ENCODE data around the gene USP14.
"Not testable (repeated sequence)": the region's sequence is repeated elsewhere in the genome, so short reads cannot be mapped to it uniquely, and the experiment has no call there.

The USP14 gene

DNA sequence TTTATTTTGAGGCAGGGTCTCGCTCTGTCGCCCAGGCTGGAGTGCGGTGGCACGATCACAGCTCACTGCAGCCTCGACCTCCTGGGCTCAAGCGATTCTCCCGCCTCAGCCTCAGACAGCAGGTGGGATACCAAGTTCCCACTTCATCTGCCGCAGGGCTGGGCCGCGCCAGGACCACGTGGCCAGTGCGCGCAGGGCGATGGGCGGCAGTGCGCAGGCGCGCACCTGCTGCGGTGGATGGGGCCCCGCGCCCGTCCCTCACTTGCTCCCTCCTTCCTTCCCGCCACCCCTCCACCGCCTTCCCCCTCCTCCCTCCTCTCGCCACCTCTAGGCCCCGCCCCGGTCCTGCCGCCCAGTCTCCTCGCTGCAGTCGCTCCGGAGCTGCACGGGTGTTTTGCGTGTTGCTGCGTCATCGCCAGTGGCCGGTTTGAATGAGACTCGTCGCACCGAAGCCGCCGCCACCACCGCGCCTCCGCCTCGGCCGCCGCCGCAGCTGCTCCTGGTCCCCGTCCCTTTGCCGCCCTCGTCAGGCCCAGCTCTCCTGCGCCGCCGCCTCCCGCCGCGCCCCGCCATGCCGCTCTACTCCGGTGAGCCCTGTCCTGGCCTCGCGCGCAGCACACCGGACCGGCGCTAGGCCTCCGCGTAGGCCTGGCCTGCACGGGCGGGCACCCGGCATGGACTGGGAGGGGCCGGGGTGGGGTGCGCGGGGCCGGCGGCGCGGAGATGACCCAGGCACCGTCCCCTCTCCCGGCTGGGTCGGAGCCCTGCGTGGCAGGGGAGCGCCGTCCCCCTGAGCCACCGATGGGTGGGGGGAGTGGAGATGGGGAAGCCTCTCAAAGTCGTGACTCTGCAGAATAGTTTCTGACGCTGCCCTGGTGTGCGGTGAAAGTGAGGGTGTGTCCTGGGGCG is at the start of gene USP14:
USP14 (plus strand) TSS at position 430 of the 909 bp plus-strand sequence; CDS start at position 572, 142 bp downstream.
- DNase-seq = peak; percentile 95

DNA sequence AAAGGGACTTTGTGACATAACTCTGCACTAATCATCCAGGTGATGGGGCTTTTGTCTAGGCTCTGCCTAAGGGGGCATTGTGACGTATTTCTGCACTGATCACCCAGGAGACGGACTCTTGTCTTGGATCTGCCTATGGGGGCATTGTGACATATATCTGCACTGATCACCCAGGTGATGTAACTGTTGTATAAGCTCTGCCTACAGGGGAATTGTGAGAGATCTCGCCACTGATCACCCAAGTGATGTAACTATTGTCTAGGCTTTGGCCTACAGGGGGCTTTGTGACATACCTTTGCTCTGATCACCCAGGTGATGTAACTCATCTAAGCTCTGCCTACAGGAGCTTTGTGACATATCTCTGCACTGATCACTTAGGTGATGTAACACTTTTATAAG is 49.7 kb upstream of the USP14 start:
- not testable (repeated sequence) for DNase-seq

DNA sequence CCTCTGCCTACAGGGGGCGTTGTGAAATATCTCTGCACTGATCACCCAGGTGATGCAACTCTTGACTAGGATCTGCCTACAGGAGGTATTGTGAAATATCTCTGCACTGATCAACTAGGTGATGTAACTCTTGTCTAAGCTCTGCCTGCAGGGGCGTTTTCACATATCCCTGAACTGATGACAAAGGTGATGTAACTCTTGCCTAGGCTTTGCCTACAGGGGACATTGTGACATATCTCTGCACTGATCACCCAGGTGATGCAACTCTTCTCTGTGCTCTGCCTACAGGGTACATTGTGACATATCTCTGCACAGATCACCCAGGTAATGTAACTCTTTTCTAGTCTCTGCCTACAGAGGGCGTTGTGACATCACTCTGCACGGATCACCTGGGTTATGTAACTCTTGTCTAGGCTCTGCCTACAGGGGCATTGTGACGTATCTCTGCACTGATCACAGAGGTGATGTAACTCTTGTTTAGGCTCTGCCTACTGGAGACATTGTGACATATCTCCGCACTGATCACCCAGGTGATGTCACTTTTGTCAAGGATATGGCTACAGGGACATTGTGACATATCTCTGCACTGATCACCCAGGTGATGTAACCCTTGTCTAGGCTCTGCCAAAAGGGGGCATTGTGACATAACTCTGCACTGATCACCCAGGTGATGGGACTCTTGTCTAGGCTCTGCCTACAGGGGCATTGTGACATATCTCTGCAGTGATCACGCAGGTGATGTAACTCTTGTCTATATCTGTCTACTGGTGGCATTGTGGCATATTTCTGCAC is 49.0 kb upstream of the USP14 start:
- DNase-seq = not testable (repeated sequence)

DNA sequence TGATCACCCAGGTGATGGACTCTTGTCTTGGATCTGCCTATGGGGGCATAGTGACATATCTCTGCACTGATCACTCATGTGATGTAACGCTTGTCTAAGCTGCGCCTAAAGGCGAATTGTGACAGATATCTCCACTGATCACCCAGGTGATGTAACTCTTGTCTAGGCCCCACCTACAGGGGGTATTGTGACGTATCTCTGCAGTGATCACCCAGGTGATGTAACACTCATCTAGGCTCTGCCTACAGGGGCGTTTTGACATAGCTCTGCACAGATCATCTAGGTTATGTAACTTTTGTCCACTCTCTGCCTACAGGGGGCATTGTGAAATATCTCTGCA is 48.5 kb upstream of the USP14 start:
- not testable (repeated sequence) for DNase-seq

DNA sequence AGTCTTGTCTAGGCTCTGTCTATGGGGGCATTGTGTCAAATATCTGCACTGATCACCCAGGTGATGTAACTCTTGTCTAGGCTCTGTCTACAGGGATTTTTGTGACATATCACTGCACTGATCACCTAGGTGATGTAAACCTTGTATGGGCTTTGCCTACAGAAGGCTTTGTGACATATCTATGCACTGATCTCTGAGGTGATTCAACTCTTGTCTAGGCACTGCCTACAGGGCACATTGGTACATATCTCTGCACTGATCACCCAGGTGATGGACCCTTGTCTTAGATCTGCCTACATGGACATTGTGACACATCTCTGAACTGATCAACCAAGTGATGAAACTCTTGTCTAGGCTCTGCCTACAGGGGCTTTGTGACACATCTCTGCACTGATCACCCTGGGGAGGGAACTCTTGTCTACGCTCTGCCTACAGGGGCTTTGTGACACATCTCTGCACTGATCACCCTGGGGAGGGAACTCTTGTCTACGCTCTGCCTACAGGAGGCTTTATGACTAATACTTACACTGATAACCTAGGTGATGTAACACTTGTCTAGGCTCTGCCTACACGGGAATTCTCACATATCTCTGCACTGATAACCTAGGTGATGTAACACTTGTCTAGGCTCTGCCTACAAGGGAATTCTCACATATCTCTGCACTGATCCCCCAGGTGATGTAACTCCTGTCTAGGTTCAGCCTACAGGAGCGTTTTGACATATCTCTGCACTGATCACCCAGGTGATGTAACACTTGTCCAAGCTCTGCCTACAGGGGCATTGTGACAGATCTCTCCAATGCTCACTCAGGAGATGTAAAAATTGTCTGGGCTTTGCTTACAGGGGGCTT is 47.8 kb upstream of the USP14 start:
- not testable (repeated sequence) for DNase-seq

DNA sequence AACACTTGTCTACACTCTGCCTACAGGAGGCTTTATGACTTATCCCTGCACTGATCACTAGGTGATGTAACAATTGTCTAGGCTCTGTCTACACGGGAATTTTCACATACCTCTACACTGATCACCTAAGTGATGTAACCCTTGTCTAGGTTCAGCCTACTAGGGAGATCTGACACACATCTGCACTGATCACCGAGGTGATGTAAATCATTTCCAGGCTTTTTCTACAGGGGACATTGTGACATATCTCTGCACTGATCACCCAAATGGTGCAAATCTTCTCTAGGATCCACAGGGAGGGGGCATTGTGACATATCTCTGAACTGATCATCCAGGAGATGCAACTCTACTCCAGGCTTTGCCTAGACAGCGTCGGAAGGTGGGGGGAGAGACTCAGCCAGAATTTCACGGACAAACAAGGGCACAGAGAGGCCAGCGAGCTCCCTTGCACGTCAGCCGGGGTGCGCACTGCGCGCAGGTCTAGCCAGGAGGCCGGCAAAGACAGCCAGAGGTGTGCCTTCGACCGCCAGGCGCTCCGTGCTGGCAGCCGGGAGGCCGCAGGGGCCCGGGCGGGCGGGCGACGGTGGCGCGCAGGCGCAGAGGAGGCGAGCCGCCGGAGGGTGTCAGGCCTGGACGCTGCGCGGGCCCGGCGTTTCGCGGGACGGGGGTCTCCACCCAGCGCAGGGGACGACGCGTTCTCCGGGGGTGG is 46.9 kb upstream of the USP14 start:
- no peak for DNase-seq

DNA sequence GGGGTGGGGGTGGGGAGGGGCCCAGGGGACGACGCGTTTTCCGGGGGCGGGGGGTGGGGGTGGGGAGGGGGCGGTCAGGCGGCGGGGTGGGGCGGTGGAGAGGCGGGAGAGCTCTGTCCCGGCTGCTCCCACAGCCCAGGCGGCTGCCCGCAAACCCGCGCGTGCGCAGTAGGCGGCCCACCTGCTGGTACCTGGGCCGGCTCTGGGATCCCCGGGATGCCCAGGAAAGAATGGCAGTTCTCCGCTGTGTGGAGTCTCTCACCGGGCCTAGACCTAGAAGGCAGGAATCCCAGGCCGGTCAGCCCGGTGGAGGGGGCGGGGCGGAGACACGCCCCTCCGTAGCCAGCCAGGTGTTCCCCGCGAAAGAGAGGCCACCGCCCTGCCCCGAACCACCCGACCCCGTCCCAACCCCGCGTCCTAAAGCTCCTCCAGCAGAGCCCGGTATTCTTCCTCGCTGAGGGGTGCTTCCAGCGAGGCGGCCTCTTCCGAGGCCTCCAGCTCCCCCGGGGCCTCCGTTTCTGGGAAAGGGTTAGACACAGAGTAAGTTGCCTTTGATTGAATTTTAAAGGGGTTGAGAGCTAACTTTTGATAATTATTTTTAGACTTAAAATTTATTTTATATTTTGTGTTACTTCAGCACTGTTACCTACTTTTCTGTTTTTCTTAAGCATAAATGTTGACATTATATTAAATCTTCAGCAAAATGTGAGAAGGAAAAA is 46.2 kb upstream of the USP14 start:
- DNase-seq = not testable (repeated sequence)

DNA sequence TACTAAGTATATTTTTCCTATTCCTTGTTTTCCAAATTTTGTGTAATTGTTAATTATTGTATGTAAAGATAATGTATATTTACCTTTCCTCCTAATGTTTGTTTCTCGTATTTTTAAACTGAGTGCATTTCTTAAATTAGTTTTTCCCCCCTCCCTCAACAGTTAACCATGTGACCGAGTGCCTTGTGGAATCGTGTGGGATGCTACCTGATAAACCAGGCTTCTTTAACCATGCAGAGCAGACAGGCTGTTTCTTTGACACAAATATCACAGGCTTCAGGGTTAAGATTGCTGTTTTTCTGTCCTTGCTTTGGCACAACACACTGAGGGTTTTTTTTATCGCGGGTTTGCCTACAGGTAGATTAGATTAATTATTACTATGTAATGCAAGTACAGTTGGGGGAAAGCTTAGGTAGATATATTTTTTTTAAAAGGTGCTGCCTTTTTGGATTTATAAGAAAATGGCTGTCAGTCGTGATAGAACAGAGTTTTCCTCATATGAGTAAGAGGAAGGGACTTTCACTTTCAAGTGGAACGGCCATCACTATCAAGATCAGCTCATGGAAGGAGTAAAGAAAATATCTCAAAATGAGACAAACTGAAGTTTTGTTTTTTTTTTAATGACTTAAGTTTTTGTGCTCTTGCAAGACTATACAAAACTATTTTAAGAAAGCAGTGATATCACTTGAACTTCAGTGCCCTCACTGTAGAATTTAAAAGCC is 37.7 kb upstream of the USP14 start:
- not testable (repeated sequence) for DNase-seq

DNA sequence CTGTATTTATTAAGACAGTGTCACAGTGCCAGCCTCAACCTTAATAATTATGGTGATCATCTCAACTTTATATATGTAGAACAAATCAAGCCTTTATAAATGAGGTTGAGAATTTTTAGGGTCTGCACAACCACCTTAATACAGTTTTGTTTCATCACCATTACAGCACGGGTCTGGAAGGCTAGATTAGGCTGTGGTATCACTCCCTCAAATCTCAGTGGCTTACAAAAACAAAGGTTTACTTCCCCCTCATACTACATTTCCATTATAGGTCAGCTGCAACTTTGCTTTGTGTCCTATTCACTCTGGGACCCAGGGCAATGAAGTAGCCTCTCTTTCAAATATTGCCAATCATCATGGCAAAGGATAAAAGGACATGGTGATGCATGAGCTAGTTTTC is 23.3 kb upstream of the USP14 start:
- DNase-seq = no peak

DNA sequence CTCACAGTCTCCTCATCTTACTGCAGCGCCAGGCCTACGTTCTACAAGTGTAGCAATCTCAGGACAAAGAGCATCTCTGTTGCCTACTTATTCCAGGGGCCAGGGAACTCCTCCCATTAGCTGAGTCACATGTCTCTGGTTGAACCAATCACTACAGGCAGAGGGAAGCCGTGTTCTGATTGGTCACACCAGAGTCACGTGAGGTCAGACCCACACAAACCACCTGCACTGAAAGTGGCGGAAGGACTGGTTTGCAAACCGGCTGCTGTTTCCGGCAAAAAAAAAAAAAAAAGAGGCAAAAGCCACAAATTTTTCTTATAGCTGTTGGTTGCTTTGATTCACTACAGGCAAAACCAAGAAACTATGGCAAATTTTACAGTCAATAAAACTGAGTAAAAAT is 21.9 kb upstream of the USP14 start:
- no peak for DNase-seq

DNA sequence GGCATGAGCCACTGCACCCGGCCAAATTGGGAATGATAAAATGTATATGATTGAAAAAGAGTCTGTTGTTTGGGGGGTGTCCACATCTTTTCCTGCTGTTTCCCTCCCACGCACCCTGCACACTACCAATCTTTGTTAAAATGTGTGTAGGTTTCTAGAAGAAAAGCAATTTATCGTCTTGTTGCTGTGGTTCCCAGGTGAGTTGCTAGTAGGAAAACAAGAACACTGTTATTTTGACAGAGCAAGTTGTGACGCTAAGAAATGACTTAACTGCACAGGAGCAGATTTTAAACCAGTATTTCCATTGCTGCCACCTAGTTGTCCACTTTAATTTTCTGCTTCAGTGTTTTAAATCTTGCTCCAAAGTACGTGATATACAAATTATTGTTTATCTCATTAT is 21.0 kb upstream of the USP14 start:
- DNase-seq = no peak

DNA sequence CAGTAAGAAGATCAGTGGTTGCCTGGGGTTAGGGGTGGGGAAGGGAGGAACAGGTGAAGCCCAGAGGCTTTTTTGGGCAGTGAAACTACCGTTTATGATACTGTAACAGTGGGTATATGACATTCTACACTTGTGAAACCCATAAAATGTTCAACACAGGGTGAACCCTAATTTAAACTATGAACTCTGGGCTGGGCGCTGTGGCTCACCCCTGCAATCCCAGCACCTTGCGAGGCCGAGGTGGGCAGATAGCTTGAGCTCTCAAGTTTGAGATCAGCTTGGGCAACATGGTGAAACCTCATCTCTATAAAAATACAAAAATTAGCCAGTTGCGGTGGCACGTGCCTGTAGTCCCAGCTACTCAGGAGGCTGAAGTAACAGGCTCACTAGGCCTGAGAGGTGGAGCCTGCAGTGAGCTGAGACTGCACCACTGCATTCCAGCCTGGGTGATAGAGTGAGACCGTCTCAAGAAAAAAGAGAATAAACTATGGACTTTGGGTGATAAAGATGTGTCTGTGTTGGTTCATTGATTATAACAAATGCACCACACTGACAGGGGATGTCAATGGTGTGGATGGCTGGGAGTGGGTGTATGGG is 17.6 kb upstream of the USP14 start:
- DNase-seq = no peak

DNA sequence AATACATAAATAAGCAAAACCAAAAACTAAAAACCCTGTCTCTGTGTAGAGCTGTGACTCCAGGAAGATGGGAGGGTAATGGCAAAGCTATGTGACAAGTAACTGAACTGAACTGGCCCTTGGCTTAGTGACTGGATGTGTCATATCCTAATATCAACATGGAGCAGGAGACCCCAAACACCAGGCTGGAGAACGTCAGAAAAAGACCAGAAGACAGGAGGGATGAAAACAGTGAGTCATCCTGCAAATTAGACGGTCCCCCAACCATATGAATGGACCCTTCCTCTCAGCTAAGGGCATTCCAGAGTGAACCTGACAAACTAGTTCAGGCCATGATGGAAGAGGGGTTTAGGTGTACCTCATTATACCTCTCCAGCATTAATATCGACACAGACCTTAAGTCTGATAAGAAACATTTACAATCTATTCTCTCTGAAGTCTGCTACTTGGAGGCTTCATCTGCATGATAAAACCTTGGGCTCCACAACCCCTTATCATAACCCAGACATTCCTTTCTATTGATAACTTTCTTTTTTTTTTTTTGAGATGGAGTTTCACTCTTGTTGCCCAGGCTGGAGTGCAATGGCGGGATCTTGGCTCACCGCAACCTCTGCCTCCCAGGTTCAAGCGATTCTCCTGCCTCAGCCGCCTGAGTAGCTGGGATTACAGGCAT is 15.6 kb upstream of the USP14 start:
- DNase-seq = not testable (repeated sequence)

DNA sequence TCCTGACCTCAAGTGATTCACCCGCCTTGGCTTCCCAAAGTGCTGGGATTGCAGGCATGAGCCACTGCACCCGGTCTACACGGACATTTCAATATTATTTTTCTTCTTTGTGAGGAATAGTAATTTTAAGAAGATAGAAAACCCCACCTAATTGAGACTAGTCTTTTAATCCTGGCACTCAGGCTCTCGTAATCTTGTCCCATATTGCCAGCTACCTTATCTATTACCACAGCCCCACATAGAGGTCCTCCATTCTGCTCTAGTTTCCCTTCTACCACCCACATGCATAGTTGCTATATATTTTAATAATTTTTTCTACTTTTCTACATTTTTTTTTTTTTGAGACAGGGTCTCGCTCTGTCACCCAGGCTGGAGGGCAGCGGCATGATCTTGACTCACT is 9.5 kb upstream of the USP14 start:
- no peak for DNase-seq

DNA sequence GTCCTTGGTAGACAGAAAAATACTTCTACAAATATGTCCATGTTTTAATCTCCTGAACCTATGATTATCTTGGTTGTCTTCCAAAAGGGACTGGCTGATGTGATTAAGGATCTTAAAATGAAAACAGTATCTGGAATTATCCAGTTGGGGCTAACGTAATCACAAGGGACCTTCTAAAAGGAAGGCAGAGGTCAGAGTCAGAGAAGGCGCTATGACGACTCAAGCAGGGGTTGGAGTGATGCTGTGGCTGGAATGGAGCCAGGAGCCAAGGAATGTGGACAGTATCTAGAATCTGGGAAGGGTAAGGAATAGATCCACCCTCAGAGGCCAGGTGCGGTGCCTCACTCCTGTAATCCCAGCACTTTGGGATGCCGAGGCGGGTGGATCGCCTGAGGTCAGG is 4.2 kb upstream of the USP14 start:
- no peak for DNase-seq

DNA sequence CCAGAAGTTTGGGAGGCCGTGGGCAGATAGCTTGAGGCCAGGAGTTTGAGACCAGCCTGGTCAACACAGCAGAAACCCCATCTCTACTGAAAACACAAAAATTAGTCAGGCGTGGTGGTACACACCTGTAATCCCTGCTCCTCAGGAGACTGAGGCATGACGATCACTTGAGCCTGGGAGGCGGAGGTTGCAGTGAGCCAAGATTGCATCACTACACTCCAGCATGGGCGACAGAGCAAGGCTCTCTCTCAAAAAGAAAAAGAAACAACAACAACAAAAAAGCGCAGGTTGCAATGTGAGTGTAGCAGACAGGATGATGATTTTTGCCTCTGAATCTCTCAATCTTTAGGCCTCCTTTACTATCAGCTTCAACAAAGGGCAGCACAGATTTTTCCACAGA is 2.7 kb upstream of the USP14 start:
- no peak for DNase-seq

DNA sequence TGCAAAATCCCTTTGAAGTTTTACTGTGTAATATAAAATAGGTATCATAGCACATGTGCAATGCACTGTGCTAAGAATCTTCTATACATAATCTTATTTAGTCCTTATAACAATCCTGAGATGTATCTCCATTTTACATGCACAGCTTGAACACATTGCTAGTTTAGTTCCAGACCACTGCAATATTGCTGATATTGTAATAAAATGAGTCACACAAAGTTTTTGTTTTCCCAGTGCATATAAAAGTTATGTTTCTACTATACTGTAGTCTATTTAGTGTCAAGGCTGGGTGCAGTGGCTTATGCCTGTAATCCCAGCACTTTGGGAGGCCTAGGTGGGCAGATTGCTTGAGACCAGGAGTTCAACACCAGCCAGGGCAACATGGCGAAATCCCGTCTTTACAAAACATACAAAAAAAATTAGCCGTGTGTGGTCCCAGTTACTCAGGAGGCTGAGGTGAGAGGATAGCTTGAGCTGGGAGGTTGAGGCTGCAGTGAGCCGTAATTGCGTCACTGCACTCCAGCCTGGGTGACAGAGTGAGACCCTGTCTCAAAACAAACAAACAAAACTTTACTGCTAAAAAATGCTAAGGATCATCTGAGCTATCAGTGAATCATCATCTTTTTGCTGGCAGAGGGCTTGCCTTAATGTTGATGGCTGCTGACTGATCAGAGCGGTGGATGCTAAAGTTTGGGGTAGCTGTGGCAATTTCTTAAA is 1.7 kb upstream of the USP14 start:
- DNase-seq = no peak

DNA sequence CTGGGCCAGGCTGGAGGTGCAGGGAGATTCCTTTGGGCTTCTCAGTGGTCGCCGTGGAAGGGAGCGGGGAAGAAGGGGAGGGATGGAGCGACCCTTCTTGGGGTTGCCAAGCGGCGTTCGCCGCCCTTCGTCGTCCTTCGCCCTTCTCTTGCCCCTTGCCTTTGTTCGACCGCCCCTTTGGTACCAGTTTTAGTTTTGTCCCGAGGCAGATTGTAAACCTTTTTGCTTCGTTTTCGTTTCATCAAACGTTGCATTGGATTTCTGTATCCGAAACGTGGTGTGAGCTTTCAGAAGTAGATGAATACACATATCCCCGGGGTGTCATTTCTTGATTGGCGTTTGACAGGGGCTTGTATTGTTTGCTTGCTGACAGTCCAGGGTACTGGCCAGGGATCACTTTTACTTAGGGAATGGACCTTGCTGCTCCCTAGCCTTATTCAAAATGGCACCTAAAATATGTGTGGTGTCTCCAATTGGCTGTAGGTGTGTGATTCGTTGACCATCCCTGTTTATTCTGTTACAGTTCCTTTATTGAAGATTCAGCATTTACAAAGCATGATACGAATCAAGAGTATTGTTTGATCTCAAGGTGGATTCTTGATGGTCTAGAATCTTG is 788 bp downstream of the USP14 start:
- no peak for DNase-seq

DNA sequence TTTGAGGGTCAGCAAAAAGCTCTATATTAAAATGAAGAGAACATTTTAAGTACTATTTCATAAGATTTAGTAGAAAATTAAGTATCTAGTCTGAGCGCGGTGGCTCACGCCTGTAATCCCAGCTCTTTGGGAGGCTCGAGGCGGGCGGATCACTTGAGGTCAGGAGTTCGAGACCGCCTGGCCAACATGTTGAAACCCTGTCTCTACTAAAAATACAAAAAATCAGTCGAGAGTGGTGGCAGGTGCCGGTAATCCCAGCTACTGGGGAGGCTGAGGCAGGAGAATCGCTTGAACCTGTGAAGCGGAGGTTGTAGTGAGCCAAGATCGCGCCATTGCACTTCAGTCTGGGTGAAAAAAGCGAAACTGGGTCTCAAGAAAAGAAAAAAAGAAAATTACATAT is 1.6 kb downstream of the USP14 start:
- no peak for DNase-seq

Data from NCI-H1436 (cell line).